Keratinocyte (primary cell): ENCODE measurements around the gene VPS41. TPM values are rescaled to one million over a fixed set of nuclear protein-coding genes. Genes with fewer than 3 reads are reported as not detected.

Experiments used
- DNase-seq: peaks from one replicate; pipeline ENCODE4 v3.0.0-alpha.2; 2011; ENCODE audit warnings: low read depth, missing footprints, low spot score
- FAIRE-seq: peaks from 2 replicates; lab custom pipeline; 2011; peaks lifted over from hg19 to GRCh38; lab: Jason Lieb, UNC
- H2AFZ ChIP-seq: 2 replicates; pipeline ENCODE4 v1.6.0; 2012; ENCODE audit warnings: low read length, control low read depth, inconsistent platforms; ENCODE audit not compliant: control insufficient read depth
- H3K27ac ChIP-seq: 2 replicates; pipeline ENCODE4 v1.5.1; 2011; ENCODE audit warnings: low read length; ENCODE audit not compliant: control insufficient read depth, insufficient read depth
- H3K27me3 ChIP-seq: 3 replicates; pipeline ENCODE4 v1.6.0; 2011; ENCODE audit warnings: low read length; ENCODE audit not compliant: control insufficient read depth, insufficient read depth; ENCODE audit errors: extremely low read depth
- H3K36me3 ChIP-seq, 2 experiments: 2 replicates in 1 of 2; 3 replicates in 1 of 2; pipeline ENCODE4 v1.5.1; 2011; ENCODE audit warnings: low read length in 2 of 2, mild to moderate bottlenecking in 1 of 2; ENCODE audit not compliant: control insufficient read depth in 2 of 2, insufficient read depth in 2 of 2; ENCODE audit errors: extremely low read depth in 1 of 2
- H3K4me1 ChIP-seq: 3 replicates; pipeline ENCODE4 v1.5.1; 2011; ENCODE audit warnings: low read length; ENCODE audit not compliant: control insufficient read depth, insufficient read depth; ENCODE audit errors: extremely low read depth
- H3K4me2 ChIP-seq: 3 replicates; pipeline ENCODE4 v1.6.0; 2011; ENCODE audit warnings: low read depth, low read length; ENCODE audit not compliant: control insufficient read depth, insufficient read depth; ENCODE audit errors: extremely low read depth
- H3K4me3 ChIP-seq, 3 experiments: fragments of 200-600 bp in 1 of 3; sonication (generic) in 1 of 3; 2 replicates in 2 of 3; 3 replicates in 1 of 3; pipeline ENCODE4 v1.5.1; 2011 to 2016; ENCODE audit warnings: low read length in 3 of 3, mild to moderate bottlenecking in 3 of 3, control low read depth in 2 of 3, inconsistent platforms in 1 of 3, low read depth in 1 of 3, mixed read lengths in 1 of 3, mixed run types in 1 of 3, moderate library complexity in 1 of 3; ENCODE audit not compliant: control insufficient read depth in 2 of 3, insufficient read depth in 2 of 3; ENCODE audit errors: extremely low read depth in 1 of 3
- H3K79me2 ChIP-seq: 2 replicates; pipeline ENCODE4 v1.6.0; 2012; ENCODE audit warnings: low read length; ENCODE audit not compliant: control insufficient read depth, insufficient read depth
- H3K9ac ChIP-seq: 3 replicates; pipeline ENCODE4 v1.6.0; 2011; ENCODE audit warnings: low read length; ENCODE audit not compliant: control insufficient read depth, insufficient read depth; ENCODE audit errors: extremely low read depth
- H3K9me1 ChIP-seq: 3 replicates; pipeline ENCODE4 v1.6.0; 2011; ENCODE audit warnings: low read length; ENCODE audit not compliant: control insufficient read depth, insufficient read depth; ENCODE audit errors: extremely low read depth
- H3K9me3 ChIP-seq: 2 replicates; pipeline ENCODE4 v1.5.1; 2012; ENCODE audit warnings: low read depth, low read length; ENCODE audit not compliant: control insufficient read depth
- H4K20me1 ChIP-seq: 3 replicates; pipeline ENCODE4 v1.6.0; 2011; ENCODE audit warnings: low read length; ENCODE audit not compliant: control insufficient read depth, insufficient read depth; ENCODE audit errors: extremely low read depth
- CTCF ChIP-seq, 3 experiments: IDR thresholded peaks in 1 of 3; conservative IDR thresholded peaks in 1 of 3; optimal IDR thresholded peaks in 1 of 3; 2 replicates in 2 of 3; 3 replicates in 1 of 3; pipeline versions ENCODE3 to v1.5.1; 2011; ENCODE audit warnings: low read length in 3 of 3, mild to moderate bottlenecking in 3 of 3, moderate library complexity in 2 of 3, control low read depth in 1 of 3, inconsistent platforms in 1 of 3; ENCODE audit not compliant: insufficient read depth in 2 of 3; ENCODE audit errors: extremely low read depth in 1 of 3
- EZH2 ChIP-seq: IDR thresholded peaks from one replicate; pipeline ENCODE4 v1.6.1; 2012; ENCODE audit warnings: inconsistent platforms, mild to moderate bottlenecking, low read length, moderate library complexity
- dilution Hi-C: fragments of 300-500 bp; cut with MboI; formaldehyde crosslinking; loops from one replicate; pipeline ENCODE4 v1.7.0; 2020; ENCODE audit warnings: low sequenced_read_pairs; ENCODE audit not compliant: extremely low pct_ligation_motif_present
- polyA plus RNA-seq, 5 experiments: library from polyadenylated mRNA; depleted of rRNA in 3 of 5; stranded (reverse) in 3 of 5; stranded (forward) in 1 of 5; unstranded in 1 of 5; fragments of >200 nt; gene quantifications; 1 replicate in 1 of 5; 2 replicates in 3 of 5; 3 replicates in 1 of 5; pipeline versions ENCODE4 v1.2.1 to v1.2.3, GENCODE V29; 2011 to 2012; ENCODE audit warnings: missing spikeins in 2 of 5, low read depth in 1 of 5, low replicate concordance in 1 of 5

The VPS41 gene
- polyA plus RNA-seq, 1 donor (not counting 4 experiments of a cell fraction or from before 2014, with no cell fraction given) = 38.1 TPM

GRCh38 chr7:38929460-38930171 lies 20.6 kb upstream of the VPS41 start:
- Histone ChIP-seq H3K79me2 (no peaks in the 10 kb centered on the region), H3K9ac (no peak overlapping the region), H3K9me3 (no peaks in the 10 kb centered on the region), H2AFZ (no peak overlapping the region), H3K36me3 (no peaks in the 10 kb centered on the region), H3K9me1 (no peaks in the 10 kb centered on the region), H3K4me1 (no peaks in the 10 kb centered on the region), H3K27me3 (no peaks in the 10 kb centered on the region), H3K4me2 (no peak overlapping the region), H3K4me3 (no peak overlapping the region), H3K27ac (no peak overlapping the region), H4K20me1 (no peaks in the 10 kb centered on the region)
- no peak for DNase-seq
- FAIRE-seq = no peak
- TF ChIP-seq EZH2 (no peak), CTCF (optimal IDR thresholded peaks at IDR 0.05 in 1 of 3, IDR thresholded peaks at IDR 0.05 in 1 of 3, conservative IDR thresholded peaks at IDR 0.05 in 1 of 3; ENCODE audit: extremely low read depth in 1 of 3, insufficient read depth in 2 of 3, low read length in 3 of 3) (no peak)
- dilution Hi-C loops = no loop called here

GRCh38 chr7:38928506-38928905 lies 19.5 kb upstream of the VPS41 start:
- Histone ChIP-seq H3K27ac (no peak overlapping the region), H4K20me1 (no peaks in the 10 kb centered on the region), H3K9ac (no peak overlapping the region), H3K27me3 (no peaks in the 10 kb centered on the region), H3K79me2 (no peaks in the 10 kb centered on the region), H2AFZ (no peak overlapping the region), H3K4me1 (no peaks in the 10 kb centered on the region), H3K36me3 (no peaks in the 10 kb centered on the region), H3K4me3 (no peak overlapping the region), H3K9me1 (no peaks in the 10 kb centered on the region), H3K4me2 (no peak overlapping the region), H3K9me3 (no peaks in the 10 kb centered on the region)
- TF ChIP-seq CTCF (optimal IDR thresholded peaks at IDR 0.05 in 1 of 3, IDR thresholded peaks at IDR 0.05 in 1 of 3, conservative IDR thresholded peaks at IDR 0.05 in 1 of 3; ENCODE audit: extremely low read depth in 1 of 3, insufficient read depth in 2 of 3, low read length in 3 of 3) (no peak), EZH2 (no peak)
- FAIRE-seq = no peak
- no peak for DNase-seq
- dilution Hi-C loops = no loop called here
